OCI-LY3 (cell line): ENCODE data around the gene GRAMD2A.

Experiments used
- H2AFZ ChIP-seq: fragments of 200-600, 300-600 bp; shearing (Covaris generic); 2 replicates; pipeline ENCODE4 v1.6.0; 2014; ENCODE audit warnings: antibody characterized with exemption, low read depth, low read length
- H3K27ac ChIP-seq: fragments of 200-600, 300-600 bp; sonication (generic); 2 replicates; pipeline ENCODE4 v1.5.1; 2014; ENCODE audit warnings: mild to moderate bottlenecking, low read length, moderate library complexity, mixed read lengths
- H3K27me3 ChIP-seq: fragments of 200-600, 300-600 bp; sonication (generic); 2 replicates; pipeline ENCODE4 v1.6.1; 2014; ENCODE audit warnings: low read depth, low read length, mixed read lengths
- H3K36me3 ChIP-seq: fragments of 200-600, 300-600 bp; sonication (generic); replicated peaks from 2 replicates; pipeline ENCODE3; 2014; ENCODE audit warnings: low read depth, low read length, mixed read lengths
- H3K4me1 ChIP-seq: fragments of 300-600, 200-600 bp; sonication (generic); 2 replicates; pipeline ENCODE4 v1.6.1; 2014; ENCODE audit warnings: low read length, mixed read lengths
- H3K4me2 ChIP-seq: fragments of 200-600, 300-600 bp; sonication (generic); 2 replicates; pipeline ENCODE4 v1.6.1; 2014; ENCODE audit warnings: low read length, mixed read lengths
- H3K4me3 ChIP-seq: fragments of 300-600, 200-600 bp; sonication (generic); 2 replicates; pipeline ENCODE4 v1.5.1; 2014; ENCODE audit warnings: antibody characterized with exemption, mild to moderate bottlenecking, low read length, moderate library complexity
- H3K79me2 ChIP-seq: fragments of 300-600, 200-600 bp; shearing (Covaris generic); 2 replicates; pipeline ENCODE4 v1.6.1; 2014; ENCODE audit warnings: mild to moderate bottlenecking, low read length, mixed read lengths
- H3K9ac ChIP-seq: fragments of 300-600, 200-600 bp; shearing (Covaris generic); 2 replicates; pipeline ENCODE4 v1.6.0; 2014; ENCODE audit warnings: mild to moderate bottlenecking, low read length, moderate library complexity
- H3K9me3 ChIP-seq: fragments of 200-600, 300-600 bp; shearing (Covaris generic); 2 replicates; pipeline ENCODE4 v1.6.1; 2014; ENCODE audit warnings: low read length, mixed read lengths; ENCODE audit not compliant: insufficient read depth
- H4K20me1 ChIP-seq: fragments of 200-600, 300-600 bp; sonication (generic); 2 replicates; pipeline ENCODE4 v1.6.1; 2016; ENCODE audit warnings: low read length, mixed read lengths; ENCODE audit not compliant: insufficient read depth
- CTCF ChIP-seq: fragments of 200-600, 300-600 bp; sonication (generic); IDR thresholded peaks from 2 replicates; pipeline ENCODE4 v1.5.1; 2014; ENCODE audit warnings: antibody characterized with exemption, low read length, low read depth
- EZH2phosphoT487 ChIP-seq: fragments of 200-600 bp; shearing (Covaris generic); IDR thresholded peaks from 2 replicates; pipeline ENCODE4 v1.6.1; 2018; ENCODE audit warnings: antibody characterized with exemption, mixed run types, low read depth

GRAMD2A gene

GRCh38 chr15:72116731-72117485, 80.7 kb downstream of the GRAMD2A start:
- Histone ChIP-seq H4K20me1 (peaks cover 37% of the 10 kb centered on the region), H3K79me2 (peaks cover 61% of the 10 kb centered on the region), H3K4me1 (peaks cover 14% of the 10 kb centered on the region), H2AFZ (0 out of 2 replicates have a peak overlapping the region, but pooled peaks have one; percentile 54), H3K9me3 (no peaks in the 10 kb centered on the region), H3K4me3 (peak overlapping the region; percentile 87), H3K9ac (peak overlapping the region; percentile 80), H3K27me3 (no peaks in the 10 kb centered on the region), H3K36me3 (no peaks in the 10 kb centered on the region), H3K27ac (peak overlapping the region; percentile 72), H3K4me2 (peak overlapping the region; percentile 92)
- TF ChIP-seq EZH2phosphoT487 (no peak), CTCF (no peak)

- Histone ChIP-seq H3K4me3 (no peak overlapping the region), H3K9ac (no peak overlapping the region), H3K27ac (no peak overlapping the region), H3K9me3 (no peaks in the 10 kb centered on the region), H3K79me2 (peaks cover 87% of the 10 kb centered on the region), H3K4me1 (peaks cover 10% of the 10 kb centered on the region), H3K4me2 (no peak overlapping the region), H3K27me3 (no peaks in the 10 kb centered on the region), H3K36me3 (no peaks in the 10 kb centered on the region), H2AFZ (no peak overlapping the region), H4K20me1 (peaks cover 41% of the 10 kb centered on the region)
- TF ChIP-seq EZH2phosphoT487 (no peak), CTCF (no peak)
Observed at GRCh38 chr15:72113347-72114031, 84.1 kb downstream of the GRAMD2A start.

GRCh38 chr15:72112805-72113204, 84.8 kb downstream of the GRAMD2A start:
- peaks cover 93% of the 10 kb centered on the region for H3K79me2 ChIP-seq
- H2AFZ ChIP-seq, result no peak overlapping the region
- H3K4me2 ChIP-seq, result no peak overlapping the region
- no peak overlapping the region for H3K4me3 ChIP-seq
- no peak for TF ChIP-seq EZH2phosphoT487
- TF ChIP-seq CTCF, result no peak
- no peaks in the 10 kb centered on the region for H3K27me3 ChIP-seq
- no peak overlapping the region for H3K27ac ChIP-seq
- H3K9ac ChIP-seq, result no peak overlapping the region
- H3K4me1 ChIP-seq, result peaks cover 10% of the 10 kb centered on the region
- peaks cover 46% of the 10 kb centered on the region for H4K20me1 ChIP-seq
- no peaks in the 10 kb centered on the region for H3K36me3 ChIP-seq
- no peaks in the 10 kb centered on the region for H3K9me3 ChIP-seq

GRCh38 chr15:72112116-72112515, 85.5 kb downstream of the GRAMD2A start:
- no peak for TF ChIP-seq EZH2phosphoT487
- no peak for TF ChIP-seq CTCF
- Histone ChIP-seq H3K4me3 (no peak overlapping the region), H3K27me3 (no peaks in the 10 kb centered on the region), H3K9me3 (no peaks in the 10 kb centered on the region), H3K79me2 (peaks cover 89% of the 10 kb centered on the region), H2AFZ (no peak overlapping the region), H3K27ac (no peak overlapping the region), H3K4me2 (no peak overlapping the region), H3K36me3 (no peaks in the 10 kb centered on the region), H3K9ac (no peak overlapping the region), H3K4me1 (peaks cover 10% of the 10 kb centered on the region), H4K20me1 (peaks cover 46% of the 10 kb centered on the region)
